ENCODE measurements around the gene FNDC3B. TPM values are rescaled to one million over a fixed set of nuclear protein-coding genes. Genes with fewer than 3 reads are reported as not detected.

Gene FNDC3B
- total and polyA plus RNA-seq, 2 donors from 2014 or later = 11.8 to 185 TPM

DNA sequence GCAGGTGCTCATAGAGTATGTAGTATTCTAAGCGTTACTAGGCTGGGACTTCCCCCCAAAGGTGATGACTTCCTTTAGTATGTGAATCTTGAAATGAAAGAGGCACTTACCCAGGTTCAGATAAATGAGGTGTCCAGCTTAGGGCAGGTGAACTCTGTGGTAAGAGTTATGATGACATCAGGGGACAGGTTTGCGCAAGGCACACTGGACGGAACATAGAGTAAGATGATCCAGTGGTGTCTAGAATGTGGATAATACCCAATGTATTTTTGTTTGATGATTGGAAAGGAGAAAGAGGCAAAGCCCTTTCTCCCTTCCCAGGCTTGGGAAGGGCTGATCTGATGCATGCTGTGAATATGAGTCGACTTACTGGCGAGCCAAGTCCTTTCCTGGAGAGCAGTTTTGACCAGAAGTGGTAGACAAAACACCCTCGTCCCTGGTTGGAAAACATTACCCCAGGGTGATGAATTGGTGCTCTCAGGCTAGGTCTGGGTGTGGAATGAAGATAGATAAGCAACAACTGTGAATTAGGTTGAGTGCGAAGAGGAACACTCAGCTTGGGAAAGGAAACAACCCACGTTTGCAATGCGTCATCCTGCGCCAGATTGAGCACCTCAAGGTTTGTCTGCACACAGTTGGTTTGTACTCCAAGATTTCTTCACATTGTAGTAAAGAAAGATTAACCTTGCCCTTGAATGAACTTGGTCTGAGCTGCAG lies 284.7 kb downstream of the FNDC3B start:
- peak overlapping the region; percentile 27 to 62 for H3K27ac ChIP-seq (ENCODE audit: low read depth in 2 of 2, low read length in 2 of 2)

DNA sequence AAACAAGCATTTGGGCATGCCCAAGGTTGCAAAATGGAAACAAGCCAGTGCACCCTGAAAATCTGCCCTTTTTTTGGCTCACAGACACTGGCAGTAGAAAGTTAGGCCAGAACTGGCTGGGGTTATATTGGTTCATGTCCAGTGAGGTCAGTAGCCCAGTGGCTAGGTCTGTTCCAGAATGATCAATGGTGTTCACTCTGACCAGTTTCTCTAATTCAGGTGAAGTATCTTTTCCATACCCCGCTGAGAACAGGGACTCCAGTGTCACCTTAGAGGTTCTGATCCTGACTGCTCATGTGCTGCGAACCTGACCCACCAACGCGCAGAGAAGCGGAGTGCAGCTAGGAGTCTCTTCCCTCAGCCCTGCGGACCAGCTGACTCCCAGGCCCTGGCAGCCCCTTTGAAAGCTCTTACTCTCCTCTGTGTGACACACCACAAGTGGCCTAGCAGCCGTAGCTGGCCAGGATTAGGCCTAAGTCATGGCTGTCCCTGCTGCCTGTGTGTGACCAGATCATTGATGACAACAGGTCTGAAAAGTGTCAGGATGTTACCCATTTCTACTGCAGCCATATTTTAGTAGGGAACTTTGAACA lies 285.3 kb downstream of the FNDC3B start:
- Histone ChIP-seq H3K9ac (ENCODE audit: low read length in 3 of 3) (no peak overlapping the region), H3K27ac (ENCODE audit: low read depth in 2 of 2, low read length in 2 of 2) (peak overlapping the region; percentile 22 to 33), H3K9me3 (ENCODE audit: control insufficient read depth in 2 of 3, insufficient read depth in 1 of 3, low read length in 3 of 3) (no peaks in the 10 kb centered on the region), H3K4me1 (ENCODE audit: control insufficient read depth in 2 of 3, insufficient read depth in 2 of 3, low read depth in 1 of 3, low read length in 3 of 3) (peaks cover 0 to 16% (median 9%) of the 10 kb centered on the region in 3 donors), H3K27me3 (ENCODE audit: control insufficient read depth, insufficient read depth, low read length) (no peaks in the 10 kb centered on the region), H3K4me3 (ENCODE audit: low read length in 3 of 3) (no peak overlapping the region), H3K36me3 (ENCODE audit: control insufficient read depth in 2 of 3, insufficient read depth in 3 of 3, low read length in 3 of 3) (peaks cover 2 to 20% (median 6%) of the 10 kb centered on the region in 3 donors)
- TF ChIP-seq, protein P1, sequence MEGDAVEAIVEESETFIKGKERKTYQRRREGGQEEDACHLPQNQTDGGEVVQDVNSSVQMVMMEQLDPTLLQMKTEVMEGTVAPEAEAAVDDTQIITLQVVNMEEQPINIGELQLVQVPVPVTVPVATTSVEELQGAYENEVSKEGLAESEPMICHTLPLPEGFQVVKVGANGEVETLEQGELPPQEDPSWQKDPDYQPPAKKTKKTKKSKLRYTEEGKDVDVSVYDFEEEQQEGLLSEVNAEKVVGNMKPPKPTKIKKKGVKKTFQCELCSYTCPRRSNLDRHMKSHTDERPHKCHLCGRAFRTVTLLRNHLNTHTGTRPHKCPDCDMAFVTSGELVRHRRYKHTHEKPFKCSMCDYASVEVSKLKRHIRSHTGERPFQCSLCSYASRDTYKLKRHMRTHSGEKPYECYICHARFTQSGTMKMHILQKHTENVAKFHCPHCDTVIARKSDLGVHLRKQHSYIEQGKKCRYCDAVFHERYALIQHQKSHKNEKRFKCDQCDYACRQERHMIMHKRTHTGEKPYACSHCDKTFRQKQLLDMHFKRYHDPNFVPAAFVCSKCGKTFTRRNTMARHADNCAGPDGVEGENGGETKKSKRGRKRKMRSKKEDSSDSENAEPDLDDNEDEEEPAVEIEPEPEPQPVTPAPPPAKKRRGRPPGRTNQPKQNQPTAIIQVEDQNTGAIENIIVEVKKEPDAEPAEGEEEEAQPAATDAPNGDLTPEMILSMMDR (IDR thresholded peaks at IDR 0.05; ENCODE audit: borderline replicate concordance, extremely low read depth, insufficient read depth) = no peak
- FAIRE-seq (no peak), DNase-seq (no peak)
- intact Hi-C loops (cut with DNase I) = no loop called here

More for the DNA sequence above, 284.7 kb downstream of the FNDC3B start:
- intact Hi-C loops (cut with DNase I) = no loop called here
- DNase-seq (no peak), FAIRE-seq (no peak)
- Histone ChIP-seq H3K9ac (ENCODE audit: low read length in 3 of 3) (no peak overlapping the region), H3K27me3 (ENCODE audit: control insufficient read depth, insufficient read depth, low read length) (no peaks in the 10 kb centered on the region), H3K36me3 (ENCODE audit: control insufficient read depth in 2 of 3, insufficient read depth in 3 of 3, low read length in 3 of 3) (peaks cover 2 to 15% (median 5%) of the 10 kb centered on the region in 3 donors), H3K9me3 (ENCODE audit: control insufficient read depth in 2 of 3, insufficient read depth in 1 of 3, low read length in 3 of 3) (no peaks in the 10 kb centered on the region), H3K4me1 (ENCODE audit: control insufficient read depth in 2 of 3, insufficient read depth in 2 of 3, low read depth in 1 of 3, low read length in 3 of 3) (peaks cover 0 to 16% (median 9%) of the 10 kb centered on the region in 3 donors), H3K4me3 (ENCODE audit: low read length in 3 of 3) (no peak overlapping the region)
- TF ChIP-seq, protein P1 (IDR thresholded peaks at IDR 0.05; ENCODE audit: borderline replicate concordance, extremely low read depth, insufficient read depth) = no peak

DNA sequence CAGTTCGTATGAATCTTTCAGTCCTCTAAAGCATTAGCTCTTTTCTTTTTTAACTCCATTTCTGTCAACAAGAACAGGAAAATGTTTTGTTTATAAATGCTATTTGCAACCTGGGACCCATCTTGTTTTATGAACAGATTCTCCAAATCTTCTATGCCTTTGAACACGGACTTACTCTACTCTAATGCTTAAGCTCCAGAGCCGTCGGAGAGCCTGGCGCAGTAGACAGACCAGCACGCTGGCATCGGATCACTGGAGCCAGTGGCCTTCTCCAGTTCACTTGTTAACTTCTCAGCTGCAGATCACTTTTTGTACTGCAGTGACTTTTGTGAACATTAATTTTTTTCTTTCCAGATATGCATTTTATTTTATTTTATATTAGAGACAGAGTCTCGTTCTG lies 286.1 kb downstream of the FNDC3B start:
- Histone ChIP-seq H3K27ac (ENCODE audit: low read depth in 2 of 2, low read length in 2 of 2) (no peak overlapping the region), H3K4me1 (ENCODE audit: control insufficient read depth in 2 of 3, insufficient read depth in 2 of 3, low read depth in 1 of 3, low read length in 3 of 3) (peaks cover 0 to 13% (median 8%) of the 10 kb centered on the region in 3 donors), H3K36me3 (ENCODE audit: control insufficient read depth in 2 of 3, insufficient read depth in 3 of 3, low read length in 3 of 3) (peaks cover 0 to 27% (median 9%) of the 10 kb centered on the region in 3 donors), H3K9ac (ENCODE audit: low read length in 3 of 3) (no peak overlapping the region), H3K4me3 (ENCODE audit: low read length in 3 of 3) (no peak overlapping the region), H3K27me3 (ENCODE audit: control insufficient read depth, insufficient read depth, low read length) (no peaks in the 10 kb centered on the region), H3K9me3 (ENCODE audit: control insufficient read depth in 2 of 3, insufficient read depth in 1 of 3, low read length in 3 of 3) (no peaks in the 10 kb centered on the region)
- FAIRE-seq (no peak), DNase-seq (no peak)
- intact Hi-C loops (cut with DNase I) = no loop called here
- TF ChIP-seq, protein P1 (IDR thresholded peaks at IDR 0.05; ENCODE audit: borderline replicate concordance, extremely low read depth, insufficient read depth) = no peak
